Progenitor cell of endocrine pancreas (in vitro differentiated cells): Measurements from ENCODE around the gene DPY19L3. TPM values are rescaled to one million over a fixed set of nuclear protein-coding genes. Genes with fewer than 3 reads are reported as not detected.
"Not testable (repeated sequence)": the region's sequence is repeated elsewhere in the genome, so short reads cannot be mapped to it uniquely, and the experiment has no call there.

Experiments used
- DNase-seq: peaks from one replicate; pipeline ENCODE4 v3.0.0; 2021; ENCODE audit warnings: low spot score; ENCODE audit not compliant: unreplicated experiment
- H3K27ac Mint-ChIP-seq: 2 replicates; pipeline ENCODE4 v1.8.0; 2021; ENCODE audit warnings: mild to moderate bottlenecking, moderate library complexity, mixed read lengths
- H3K27me3 Mint-ChIP-seq: 2 replicates; pipeline ENCODE4 v1.8.0; 2021; ENCODE audit warnings: mixed read lengths
- H3K36me3 Mint-ChIP-seq: 2 replicates; pipeline ENCODE4 v1.8.0; 2022; ENCODE audit warnings: mixed read lengths; ENCODE audit not compliant: insufficient read depth
- H3K4me1 Mint-ChIP-seq: 2 replicates; pipeline ENCODE4 v1.8.0; 2021; ENCODE audit warnings: low read depth, mixed read lengths
- H3K4me3 Mint-ChIP-seq: 2 replicates; pipeline ENCODE4 v1.8.0; 2021; ENCODE audit warnings: low read depth, mild to moderate bottlenecking, moderate library complexity, mixed read lengths
- H3K9me3 Mint-ChIP-seq: 2 replicates; pipeline ENCODE4 v1.8.0; 2021; ENCODE audit warnings: low read depth, mixed read lengths
- total RNA-seq: library from RNA; stranded (reverse); gene quantifications from 2 replicates; pipeline ENCODE4 v1.2.1, GENCODE V29; 2021
- TF ChIP-seq, protein P1 (sequence below): fragments of 200-600 bp; sonication (generic); IDR thresholded peaks from one replicate; pipeline ENCODE4 v1.5.0; 2021; ENCODE audit warnings: antibody characterized with exemption, mild to moderate bottlenecking; ENCODE audit not compliant: unreplicated experiment

Gene DPY19L3
- total RNA-seq, 1 donor from 2014 or later = 205 TPM

GRCh38 chr19:32483574-32483973 is 78.0 kb downstream of the DPY19L3 start:
- no peak overlapping the region for H3K4me3 Mint-ChIP-seq

DNA sequence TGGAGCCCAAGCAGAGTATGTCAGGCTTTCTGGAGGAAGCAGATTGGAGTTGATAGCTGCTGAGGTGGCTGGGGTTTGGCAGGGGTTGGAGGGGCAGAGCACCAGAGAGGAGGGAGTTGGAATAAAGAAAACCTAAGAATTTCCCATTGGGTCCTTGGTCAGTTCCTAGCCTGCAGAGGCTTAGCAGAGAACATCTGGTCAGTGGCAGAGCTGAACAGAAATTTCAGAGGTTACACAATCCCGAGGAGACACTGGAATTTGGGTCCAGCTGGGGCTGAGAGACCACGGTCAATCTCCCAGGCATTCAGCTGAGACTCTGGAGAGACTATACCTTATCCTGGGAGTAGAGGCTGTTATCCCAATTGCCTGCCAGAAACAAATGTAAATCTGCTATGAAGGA is 84.4 kb downstream of the DPY19L3 start:
- Mint-ChIP-seq H3K27me3 (no peaks in the 10 kb centered on the region), H3K9me3 (peaks cover 7% of the 10 kb centered on the region), H3K4me1 (no peaks in the 10 kb centered on the region), H3K4me3 (no peak overlapping the region), H3K36me3 (peaks cover 38% of the 10 kb centered on the region), H3K27ac (no peak overlapping the region)
- TF ChIP-seq, protein P1, sequence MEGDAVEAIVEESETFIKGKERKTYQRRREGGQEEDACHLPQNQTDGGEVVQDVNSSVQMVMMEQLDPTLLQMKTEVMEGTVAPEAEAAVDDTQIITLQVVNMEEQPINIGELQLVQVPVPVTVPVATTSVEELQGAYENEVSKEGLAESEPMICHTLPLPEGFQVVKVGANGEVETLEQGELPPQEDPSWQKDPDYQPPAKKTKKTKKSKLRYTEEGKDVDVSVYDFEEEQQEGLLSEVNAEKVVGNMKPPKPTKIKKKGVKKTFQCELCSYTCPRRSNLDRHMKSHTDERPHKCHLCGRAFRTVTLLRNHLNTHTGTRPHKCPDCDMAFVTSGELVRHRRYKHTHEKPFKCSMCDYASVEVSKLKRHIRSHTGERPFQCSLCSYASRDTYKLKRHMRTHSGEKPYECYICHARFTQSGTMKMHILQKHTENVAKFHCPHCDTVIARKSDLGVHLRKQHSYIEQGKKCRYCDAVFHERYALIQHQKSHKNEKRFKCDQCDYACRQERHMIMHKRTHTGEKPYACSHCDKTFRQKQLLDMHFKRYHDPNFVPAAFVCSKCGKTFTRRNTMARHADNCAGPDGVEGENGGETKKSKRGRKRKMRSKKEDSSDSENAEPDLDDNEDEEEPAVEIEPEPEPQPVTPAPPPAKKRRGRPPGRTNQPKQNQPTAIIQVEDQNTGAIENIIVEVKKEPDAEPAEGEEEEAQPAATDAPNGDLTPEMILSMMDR = no peak
- DNase-seq = no peak

More at GRCh38 chr19:32483574-32483973, 78.0 kb downstream of the DPY19L3 start:
- Mint-ChIP-seq H3K9me3 (no peaks in the 10 kb centered on the region), H3K27ac (no peak overlapping the region), H3K4me1 (no peaks in the 10 kb centered on the region), H3K36me3 (peaks cover 59% of the 10 kb centered on the region), H3K27me3 (no peaks in the 10 kb centered on the region)
- DNase-seq = no peak
- TF ChIP-seq, protein P1 = no peak

- H3K36me3 Mint-ChIP-seq = no peaks in the 10 kb centered on the region
- DNase-seq = no peak
- H3K9me3 Mint-ChIP-seq = peaks cover 9% of the 10 kb centered on the region
- no peak overlapping the region for H3K27ac Mint-ChIP-seq
- H3K27me3 Mint-ChIP-seq = no peaks in the 10 kb centered on the region
- H3K4me3 Mint-ChIP-seq = no peak overlapping the region
- TF ChIP-seq, protein P1 = no peak
- peaks cover 10% of the 10 kb centered on the region for H3K4me1 Mint-ChIP-seq
These were observed 91.8 kb downstream of the DPY19L3 start for GRCh38 chr19:32497391-32497790.

DNA sequence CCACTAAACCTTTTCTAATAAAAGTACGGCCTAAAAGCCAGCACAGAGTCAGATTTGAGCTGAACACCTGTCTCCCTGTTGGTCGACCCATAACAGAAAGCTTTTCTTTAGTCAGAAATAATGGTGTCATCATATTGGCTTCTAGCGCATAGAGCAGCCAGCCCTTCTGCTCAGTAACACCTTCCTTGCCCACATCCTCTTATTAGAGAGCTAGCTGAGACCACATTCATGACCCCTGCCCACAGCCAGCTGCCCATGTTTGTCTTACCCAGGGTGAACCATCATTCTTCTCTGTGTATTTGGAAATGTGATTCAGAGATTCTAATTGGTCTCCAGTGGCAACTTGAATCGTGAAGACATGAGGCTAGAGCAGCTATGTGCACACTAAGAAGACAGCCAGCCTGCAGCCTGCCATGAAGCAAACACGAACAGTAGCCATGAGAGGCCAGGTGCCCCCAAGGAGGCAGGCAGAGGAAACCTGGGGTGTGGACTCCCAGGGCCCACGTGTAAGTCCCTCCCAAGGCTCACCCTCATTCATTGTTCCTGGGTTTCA is 93.2 kb downstream of the DPY19L3 start:
- no peak overlapping the region for H3K4me3 Mint-ChIP-seq
- H3K9me3 Mint-ChIP-seq = peaks cover 9% of the 10 kb centered on the region
- no peaks in the 10 kb centered on the region for H3K27me3 Mint-ChIP-seq
- no peaks in the 10 kb centered on the region for H3K36me3 Mint-ChIP-seq
- TF ChIP-seq, protein P1 = no peak
- DNase-seq = no peak
- H3K4me1 Mint-ChIP-seq = peaks cover 10% of the 10 kb centered on the region
- no peak overlapping the region for H3K27ac Mint-ChIP-seq

- not testable (repeated sequence) for H3K36me3 Mint-ChIP-seq, H3K27me3 Mint-ChIP-seq, H3K9me3 Mint-ChIP-seq, H3K4me1 Mint-ChIP-seq, H3K27ac Mint-ChIP-seq, DNase-seq, H3K4me3 Mint-ChIP-seq
These were observed 106.9 kb downstream of the DPY19L3 start for GRCh38 chr19:32512498-32512897.

- Mint-ChIP-seq H3K4me1 (no peaks in the 10 kb centered on the region), H3K4me3 (no peak overlapping the region), H3K9me3 (no peaks in the 10 kb centered on the region), H3K27me3 (peaks cover 35% of the 10 kb centered on the region), H3K36me3 (no peaks in the 10 kb centered on the region), H3K27ac (no peak overlapping the region)
- TF ChIP-seq, protein P1 = no peak
- no peak for DNase-seq
These were observed 113.5 kb downstream of the DPY19L3 start for GRCh38 chr19:32519023-32519422.
